ENCODE results near the gene CYYR1.

GRCh38 chr21:26465916-26466315, 107.2 kb downstream of the CYYR1 start:
- TF ChIP-seq PRDM4 (tag by site-specific recombination; IDR thresholded peaks at IDR 0.05) = no peak
- TF ChIP-seq ZNF707 (tag by site-specific recombination; IDR thresholded peaks at IDR 0.05) = no peak
- no peak for TF ChIP-seq CTCF (tag by site-specific recombination; IDR thresholded peaks at IDR 0.05)
- TF ChIP-seq SP2 (tag by site-specific recombination; IDR thresholded peaks at IDR 0.05) = no peak
- no peak for TF ChIP-seq ZNF610 (tag by site-specific recombination; IDR thresholded peaks at IDR 0.05; ENCODE audit: borderline replicate concordance)
- TF ChIP-seq YY1 (tag by site-specific recombination; IDR thresholded peaks at IDR 0.05) = no peak
